Progenitor cell of endocrine pancreas (in vitro differentiated cells): ENCODE results near the gene RNF207. TPM values are rescaled to one million over a fixed set of nuclear protein-coding genes. Genes with fewer than 3 reads are reported as not detected.

Experiments
- DNase-seq: peaks from one replicate; pipeline ENCODE4 v3.0.0; 2021; ENCODE audit warnings: low spot score; ENCODE audit not compliant: unreplicated experiment
- H3K27ac Mint-ChIP-seq: 2 replicates; pipeline ENCODE4 v1.8.0; 2021; ENCODE audit warnings: mild to moderate bottlenecking, moderate library complexity, mixed read lengths
- H3K27me3 Mint-ChIP-seq: 2 replicates; pipeline ENCODE4 v1.8.0; 2021; ENCODE audit warnings: mixed read lengths
- H3K36me3 Mint-ChIP-seq: 2 replicates; pipeline ENCODE4 v1.8.0; 2022; ENCODE audit warnings: mixed read lengths; ENCODE audit not compliant: insufficient read depth
- H3K4me1 Mint-ChIP-seq: 2 replicates; pipeline ENCODE4 v1.8.0; 2021; ENCODE audit warnings: low read depth, mixed read lengths
- H3K4me3 Mint-ChIP-seq: 2 replicates; pipeline ENCODE4 v1.8.0; 2021; ENCODE audit warnings: low read depth, mild to moderate bottlenecking, moderate library complexity, mixed read lengths
- H3K9me3 Mint-ChIP-seq: 2 replicates; pipeline ENCODE4 v1.8.0; 2021; ENCODE audit warnings: low read depth, mixed read lengths
- CTCF ChIP-seq: fragments of 200-600 bp; sonication (generic); IDR thresholded peaks from one replicate; pipeline ENCODE4 v1.5.0; 2021; ENCODE audit warnings: antibody characterized with exemption, mild to moderate bottlenecking; ENCODE audit not compliant: unreplicated experiment
- total RNA-seq: library from RNA; stranded (reverse); gene quantifications from 2 replicates; pipeline ENCODE4 v1.2.1, GENCODE V29; 2021

RNF207 gene
- total RNA-seq, 1 donor from 2014 or later = 50.5 TPM

- no peak for DNase-seq
- Mint-ChIP-seq H3K27ac (no peak overlapping the region), H3K27me3 (peaks cover 46% of the 10 kb centered on the region), H3K36me3 (no peaks in the 10 kb centered on the region), H3K4me3 (no peak overlapping the region), H3K9me3 (no peaks in the 10 kb centered on the region), H3K4me1 (peaks cover 13% of the 10 kb centered on the region)
- TF ChIP-seq CTCF = no peak
These were observed 34.2 kb downstream of the RNF207 start for GRCh38 chr1:6239950-6240768.

GRCh38 chr1:6241107-6241886 is 35.4 kb downstream of the RNF207 start:
- Mint-ChIP-seq H3K9me3 (no peaks in the 10 kb centered on the region), H3K36me3 (no peaks in the 10 kb centered on the region), H3K27me3 (peaks cover 48% of the 10 kb centered on the region), H3K27ac (no peak overlapping the region), H3K4me3 (peak overlapping the region; percentile 40), H3K4me1 (peaks cover 13% of the 10 kb centered on the region)
- TF ChIP-seq CTCF = no peak
- DNase-seq = no peak

GRCh38 chr1:6241887-6242740 is 36.2 kb downstream of the RNF207 start:
- TF ChIP-seq CTCF = no peak
- Mint-ChIP-seq H3K27ac (no peak overlapping the region), H3K4me1 (peaks cover 14% of the 10 kb centered on the region), H3K27me3 (peaks cover 57% of the 10 kb centered on the region), H3K36me3 (no peaks in the 10 kb centered on the region), H3K9me3 (no peaks in the 10 kb centered on the region), H3K4me3 (no peak overlapping the region)
- no peak for DNase-seq

- Mint-ChIP-seq H3K27me3 (peaks cover 68% of the 10 kb centered on the region), H3K27ac (no peak overlapping the region), H3K36me3 (no peaks in the 10 kb centered on the region), H3K4me3 (no peak overlapping the region), H3K4me1 (peaks cover 14% of the 10 kb centered on the region), H3K9me3 (no peaks in the 10 kb centered on the region)
- no peak for TF ChIP-seq CTCF
- no peak for DNase-seq
These were observed 37.3 kb downstream of the RNF207 start for GRCh38 chr1:6243053-6243834.
